WTC11 (cell line): ENCODE data around the gene MDM1. TPM values are rescaled to one million over a fixed set of nuclear protein-coding genes. Genes with fewer than 3 reads are reported as not detected.

Source experiments
- ATAC-seq: fragments of 200-7000 bp; cut with Tn5 transposase; 2 replicates; pipeline ENCODE4 v1.10.0; 2021; ENCODE audit warnings: mild to moderate bottlenecking, moderate library complexity
- CTCF ChIA-PET: fragments of 300-600 bp; sonication (Branson Sonifier 250); formaldehyde crosslinking; loops from one replicate; lab custom pipeline; 2021; ENCODE audit warnings: antibody characterized with exemption; lab: Charles Lee
- POLR2A ChIA-PET: fragments of 350-600 bp; sonication (Branson Sonifier 250); formaldehyde crosslinking; loops from one replicate; lab custom pipeline; 2021; ENCODE audit warnings: antibody characterized with exemption; lab: Charles Lee
- DNase-seq: peaks from one replicate; pipeline ENCODE4 v3.0.0; 2021; ENCODE audit warnings: low spot score
- H3K27ac Mint-ChIP-seq: 2 replicates; pipeline ENCODE4 v1.8.0; 2021; ENCODE audit warnings: mixed read lengths
- H3K27me3 Mint-ChIP-seq: 2 replicates; pipeline ENCODE4 v1.8.0; 2021; ENCODE audit warnings: low read depth, mild to moderate bottlenecking, moderate library complexity, mixed read lengths
- H3K36me3 Mint-ChIP-seq: 2 replicates; pipeline ENCODE4 v1.8.0; 2021; ENCODE audit warnings: mixed read lengths
- H3K4me1 Mint-ChIP-seq: 2 replicates; pipeline ENCODE4 v1.8.0; 2022; ENCODE audit warnings: mixed read lengths
- H3K4me3 Mint-ChIP-seq: 2 replicates; pipeline ENCODE4 v1.8.0; 2021; ENCODE audit warnings: mild to moderate bottlenecking, moderate library complexity, mixed read lengths
- H3K9me3 Mint-ChIP-seq: 2 replicates; pipeline ENCODE4 v1.8.0; 2021; ENCODE audit warnings: mixed read lengths
- FOXP1 ChIP-seq: sonication (generic); formaldehyde crosslinking; IDR thresholded peaks from 2 replicates; pipeline ENCODE4 v1.8.0; 2022; ENCODE audit warnings: missing genetic modification reagents, mild to moderate bottlenecking, moderate library complexity, borderline replicate concordance
- NFE2L1 ChIP-seq: sonication (generic); formaldehyde crosslinking; IDR thresholded peaks from 2 replicates; pipeline ENCODE4 v1.8.1; 2023; ENCODE audit warnings: missing genetic modification reagents
- NFYB ChIP-seq: sonication (generic); formaldehyde crosslinking; conservative IDR thresholded peaks from 2 replicates; pipeline ENCODE4 v1.8.0; 2022; ENCODE audit warnings: low read depth, missing genetic modification reagents
- NR2C2 ChIP-seq: sonication (generic); formaldehyde crosslinking; IDR thresholded peaks from 2 replicates; pipeline ENCODE4 v1.8.0; 2022; ENCODE audit warnings: mild to moderate bottlenecking, missing genetic modification reagents
- RORB ChIP-seq: fragments of 250-450 bp; sonication (Bioruptor Pico); IDR thresholded peaks from 2 replicates; pipeline ENCODE4 v1.9.0; 2021; ENCODE audit warnings: mild to moderate bottlenecking
- ZNF138 ChIP-seq: sonication (generic); formaldehyde crosslinking; conservative IDR thresholded peaks from 2 replicates; pipeline ENCODE4 v1.8.1; 2022; ENCODE audit warnings: mild to moderate bottlenecking, moderate library complexity, missing genetic modification reagents
- ZNF219 ChIP-seq: sonication (generic); formaldehyde crosslinking; IDR thresholded peaks from 2 replicates; pipeline ENCODE4 v1.8.0; 2023; ENCODE audit warnings: missing genetic modification reagents, mild to moderate bottlenecking, borderline replicate concordance
- total RNA-seq: library from RNA; stranded (reverse); gene quantifications from 3 replicates; pipeline ENCODE4 v1.2.3, GENCODE V29; 2021
- TF ChIP-seq, protein P1 (sequence below): sonication (generic); formaldehyde crosslinking; IDR thresholded peaks from 2 replicates; pipeline ENCODE4 v1.8.1; 2022; ENCODE audit warnings: mild to moderate bottlenecking, missing genetic modification reagents, moderate library complexity, borderline replicate concordance
- TF ChIP-seq, protein P2 (sequence below): fragments of 250-450 bp; sonication (Bioruptor Pico); IDR thresholded peaks from 2 replicates; pipeline ENCODE4 v1.8.0; 2021; ENCODE audit warnings: mild to moderate bottlenecking
- TF ChIP-seq, protein P3 (sequence below): fragments of 250-450 bp; sonication (Bioruptor Pico); IDR thresholded peaks from 2 replicates; pipeline ENCODE4 v1.9.0; 2021; ENCODE audit warnings: mild to moderate bottlenecking
- TF ChIP-seq, protein P4 (sequence below): fragments of 250-450 bp; sonication (Bioruptor Pico); IDR thresholded peaks from 2 replicates; pipeline ENCODE4 v1.9.0; 2021; ENCODE audit warnings: moderate library complexity, mild to moderate bottlenecking, inconsistent platforms, borderline replicate concordance
- TF ChIP-seq, protein P5 (sequence below): fragments of 250-450 bp; sonication (Bioruptor Pico); IDR thresholded peaks from 2 replicates; pipeline ENCODE4 v2.1.2; 2022; ENCODE audit warnings: mild to moderate bottlenecking, moderate library complexity
- TF ChIP-seq, protein P6 (sequence below): sonication (generic); formaldehyde crosslinking; IDR thresholded peaks from 2 replicates; pipeline ENCODE4 v1.8.1; 2022; ENCODE audit warnings: low read depth, missing genetic modification reagents, borderline replicate concordance
- TF ChIP-seq, protein P7 (sequence below): sonication (generic); formaldehyde crosslinking; IDR thresholded peaks from 2 replicates; pipeline ENCODE4 v1.8.0; 2023; ENCODE audit warnings: missing genetic modification reagents, mild to moderate bottlenecking, borderline replicate concordance

MDM1 gene
- total RNA-seq, 1 experiment from 2014 or later = 9.1 TPM

DNA sequence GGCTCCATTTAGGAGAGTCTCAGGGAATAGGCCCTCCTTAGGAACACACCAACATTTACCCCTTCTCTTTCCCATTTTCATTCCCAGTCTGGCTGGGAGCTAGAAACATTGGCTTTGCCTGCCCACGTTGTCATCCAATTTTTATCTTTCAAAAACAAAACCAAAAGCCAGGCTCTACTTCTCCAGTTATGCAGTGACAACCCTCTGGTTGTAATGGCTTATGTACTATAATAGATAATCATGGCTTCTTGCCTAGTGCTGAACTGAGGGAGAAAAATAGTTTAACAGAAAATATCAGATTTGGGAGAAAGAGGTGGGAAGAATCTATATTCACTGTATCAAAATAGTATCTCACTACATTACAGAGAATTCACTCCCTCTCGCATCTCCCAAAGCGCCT is 46.6 kb downstream of the MDM1 start:
- POLR2A ChIA-PET = no interaction called here
- Mint-ChIP-seq H3K27ac (no peak overlapping the region), H3K36me3 (no peaks in the 10 kb centered on the region), H3K4me3 (no peak overlapping the region)
- CTCF ChIA-PET = no interaction called here
- TF ChIP-seq, protein P1, sequence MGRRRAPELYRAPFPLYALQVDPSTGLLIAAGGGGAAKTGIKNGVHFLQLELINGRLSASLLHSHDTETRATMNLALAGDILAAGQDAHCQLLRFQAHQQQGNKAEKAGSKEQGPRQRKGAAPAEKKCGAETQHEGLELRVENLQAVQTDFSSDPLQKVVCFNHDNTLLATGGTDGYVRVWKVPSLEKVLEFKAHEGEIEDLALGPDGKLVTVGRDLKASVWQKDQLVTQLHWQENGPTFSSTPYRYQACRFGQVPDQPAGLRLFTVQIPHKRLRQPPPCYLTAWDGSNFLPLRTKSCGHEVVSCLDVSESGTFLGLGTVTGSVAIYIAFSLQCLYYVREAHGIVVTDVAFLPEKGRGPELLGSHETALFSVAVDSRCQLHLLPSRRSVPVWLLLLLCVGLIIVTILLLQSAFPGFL (CRISPR knock-in tag) = no peak
- TF ChIP-seq NFYB (CRISPR knock-in tag) (no peak), NFE2L1 (no peak), NR2C2 (no peak), RORB (CRISPR knock-in tag) (no peak), ZNF219 (CRISPR knock-in tag) (no peak), ZNF138 (CRISPR knock-in tag) (no peak), FOXP1 (CRISPR knock-in tag) (no peak)
- TF ChIP-seq, protein P2, sequence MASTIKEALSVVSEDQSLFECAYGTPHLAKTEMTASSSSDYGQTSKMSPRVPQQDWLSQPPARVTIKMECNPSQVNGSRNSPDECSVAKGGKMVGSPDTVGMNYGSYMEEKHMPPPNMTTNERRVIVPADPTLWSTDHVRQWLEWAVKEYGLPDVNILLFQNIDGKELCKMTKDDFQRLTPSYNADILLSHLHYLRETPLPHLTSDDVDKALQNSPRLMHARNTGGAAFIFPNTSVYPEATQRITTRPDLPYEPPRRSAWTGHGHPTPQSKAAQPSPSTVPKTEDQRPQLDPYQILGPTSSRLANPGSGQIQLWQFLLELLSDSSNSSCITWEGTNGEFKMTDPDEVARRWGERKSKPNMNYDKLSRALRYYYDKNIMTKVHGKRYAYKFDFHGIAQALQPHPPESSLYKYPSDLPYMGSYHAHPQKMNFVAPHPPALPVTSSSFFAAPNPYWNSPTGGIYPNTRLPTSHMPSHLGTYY (CRISPR knock-in tag) = no peak
- TF ChIP-seq, protein P3, sequence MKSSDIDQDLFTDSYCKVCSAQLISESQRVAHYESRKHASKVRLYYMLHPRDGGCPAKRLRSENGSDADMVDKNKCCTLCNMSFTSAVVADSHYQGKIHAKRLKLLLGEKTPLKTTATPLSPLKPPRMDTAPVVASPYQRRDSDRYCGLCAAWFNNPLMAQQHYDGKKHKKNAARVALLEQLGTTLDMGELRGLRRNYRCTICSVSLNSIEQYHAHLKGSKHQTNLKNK (CRISPR knock-in tag) = no peak
- TF ChIP-seq, protein P4, sequence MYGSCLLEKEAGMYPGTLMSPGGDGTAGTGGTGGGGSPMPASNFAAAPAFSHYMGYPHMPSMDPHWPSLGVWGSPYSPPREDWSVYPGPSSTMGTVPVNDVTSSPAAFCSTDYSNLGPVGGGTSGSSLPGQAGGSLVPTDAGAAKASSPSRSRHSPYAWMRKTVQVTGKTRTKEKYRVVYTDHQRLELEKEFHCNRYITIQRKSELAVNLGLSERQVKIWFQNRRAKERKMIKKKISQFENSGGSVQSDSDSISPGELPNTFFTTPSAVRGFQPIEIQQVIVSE (CRISPR knock-in tag) = no peak
- TF ChIP-seq, protein P5, sequence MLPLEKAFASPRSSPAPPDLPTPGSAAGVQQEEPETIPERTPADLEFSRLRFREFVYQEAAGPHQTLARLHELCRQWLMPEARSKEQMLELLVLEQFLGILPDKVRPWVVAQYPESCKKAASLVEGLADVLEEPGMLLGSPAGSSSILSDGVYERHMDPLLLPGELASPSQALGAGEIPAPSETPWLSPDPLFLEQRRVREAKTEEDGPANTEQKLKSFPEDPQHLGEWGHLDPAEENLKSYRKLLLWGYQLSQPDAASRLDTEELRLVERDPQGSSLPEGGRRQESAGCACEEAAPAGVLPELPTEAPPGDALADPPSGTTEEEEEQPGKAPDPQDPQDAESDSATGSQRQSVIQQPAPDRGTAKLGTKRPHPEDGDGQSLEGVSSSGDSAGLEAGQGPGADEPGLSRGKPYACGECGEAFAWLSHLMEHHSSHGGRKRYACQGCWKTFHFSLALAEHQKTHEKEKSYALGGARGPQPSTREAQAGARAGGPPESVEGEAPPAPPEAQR (CRISPR knock-in tag) = no peak
- TF ChIP-seq, protein P6, sequence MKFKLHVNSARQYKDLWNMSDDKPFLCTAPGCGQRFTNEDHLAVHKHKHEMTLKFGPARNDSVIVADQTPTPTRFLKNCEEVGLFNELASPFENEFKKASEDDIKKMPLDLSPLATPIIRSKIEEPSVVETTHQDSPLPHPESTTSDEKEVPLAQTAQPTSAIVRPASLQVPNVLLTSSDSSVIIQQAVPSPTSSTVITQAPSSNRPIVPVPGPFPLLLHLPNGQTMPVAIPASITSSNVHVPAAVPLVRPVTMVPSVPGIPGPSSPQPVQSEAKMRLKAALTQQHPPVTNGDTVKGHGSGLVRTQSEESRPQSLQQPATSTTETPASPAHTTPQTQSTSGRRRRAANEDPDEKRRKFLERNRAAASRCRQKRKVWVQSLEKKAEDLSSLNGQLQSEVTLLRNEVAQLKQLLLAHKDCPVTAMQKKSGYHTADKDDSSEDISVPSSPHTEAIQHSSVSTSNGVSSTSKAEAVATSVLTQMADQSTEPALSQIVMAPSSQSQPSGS (CRISPR knock-in tag) = no peak
- TF ChIP-seq, protein P7, sequence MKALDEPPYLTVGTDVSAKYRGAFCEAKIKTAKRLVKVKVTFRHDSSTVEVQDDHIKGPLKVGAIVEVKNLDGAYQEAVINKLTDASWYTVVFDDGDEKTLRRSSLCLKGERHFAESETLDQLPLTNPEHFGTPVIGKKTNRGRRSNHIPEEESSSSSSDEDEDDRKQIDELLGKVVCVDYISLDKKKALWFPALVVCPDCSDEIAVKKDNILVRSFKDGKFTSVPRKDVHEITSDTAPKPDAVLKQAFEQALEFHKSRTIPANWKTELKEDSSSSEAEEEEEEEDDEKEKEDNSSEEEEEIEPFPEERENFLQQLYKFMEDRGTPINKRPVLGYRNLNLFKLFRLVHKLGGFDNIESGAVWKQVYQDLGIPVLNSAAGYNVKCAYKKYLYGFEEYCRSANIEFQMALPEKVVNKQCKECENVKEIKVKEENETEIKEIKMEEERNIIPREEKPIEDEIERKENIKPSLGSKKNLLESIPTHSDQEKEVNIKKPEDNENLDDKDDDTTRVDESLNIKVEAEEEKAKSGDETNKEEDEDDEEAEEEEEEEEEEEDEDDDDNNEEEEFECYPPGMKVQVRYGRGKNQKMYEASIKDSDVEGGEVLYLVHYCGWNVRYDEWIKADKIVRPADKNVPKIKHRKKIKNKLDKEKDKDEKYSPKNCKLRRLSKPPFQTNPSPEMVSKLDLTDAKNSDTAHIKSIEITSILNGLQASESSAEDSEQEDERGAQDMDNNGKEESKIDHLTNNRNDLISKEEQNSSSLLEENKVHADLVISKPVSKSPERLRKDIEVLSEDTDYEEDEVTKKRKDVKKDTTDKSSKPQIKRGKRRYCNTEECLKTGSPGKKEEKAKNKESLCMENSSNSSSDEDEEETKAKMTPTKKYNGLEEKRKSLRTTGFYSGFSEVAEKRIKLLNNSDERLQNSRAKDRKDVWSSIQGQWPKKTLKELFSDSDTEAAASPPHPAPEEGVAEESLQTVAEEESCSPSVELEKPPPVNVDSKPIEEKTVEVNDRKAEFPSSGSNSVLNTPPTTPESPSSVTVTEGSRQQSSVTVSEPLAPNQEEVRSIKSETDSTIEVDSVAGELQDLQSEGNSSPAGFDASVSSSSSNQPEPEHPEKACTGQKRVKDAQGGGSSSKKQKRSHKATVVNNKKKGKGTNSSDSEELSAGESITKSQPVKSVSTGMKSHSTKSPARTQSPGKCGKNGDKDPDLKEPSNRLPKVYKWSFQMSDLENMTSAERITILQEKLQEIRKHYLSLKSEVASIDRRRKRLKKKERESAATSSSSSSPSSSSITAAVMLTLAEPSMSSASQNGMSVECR (CRISPR knock-in tag) = no peak
- TF ChIP-seq, all 79 proteins: peak for 0
- Mint-ChIP-seq H3K4me1 (peaks cover 7% of the 10 kb centered on the region), H3K9me3 (no peaks in the 10 kb centered on the region), H3K27me3 (no peaks in the 10 kb centered on the region)
- ATAC-seq (no peak), DNase-seq (no peak)
